Activated CD8-positive, alpha-beta memory T cell treated with anti-CD3 and anti-CD28 coated beads, Interleukin-2, amount 50 U/mL, for 4 hours (primary cell): ENCODE data around the gene P4HA1.

Source experiments
- DNase-seq: peaks from one replicate; pipeline ENCODE4 v3.0.0-alpha.2; 2020

P4HA1 gene

DNA sequence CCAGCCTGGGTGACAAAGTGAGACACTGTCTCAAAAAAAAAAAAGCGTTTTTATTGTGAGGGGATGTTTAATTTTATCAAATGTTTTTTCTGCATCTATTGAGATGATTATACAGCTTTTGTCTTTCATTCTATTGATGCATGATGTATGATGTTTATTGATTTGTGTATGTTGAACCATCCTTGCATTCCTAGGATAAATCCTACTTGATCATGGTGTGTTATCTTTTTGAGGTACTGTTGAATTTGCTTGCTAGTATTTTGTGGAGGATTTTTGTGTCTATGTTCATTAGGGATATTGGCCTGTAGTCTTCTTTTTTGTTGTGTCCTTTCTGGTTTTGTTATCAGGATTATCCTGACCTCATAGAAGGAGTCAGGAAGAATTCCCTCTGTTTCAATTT is 119.8 kb downstream of the P4HA1 start:
- no peak for DNase-seq
